ENCODE results near the gene LGI2. TPM values are rescaled to one million over a fixed set of nuclear protein-coding genes. Genes with fewer than 3 reads are reported as not detected.

The LGI2 gene
- total RNA-seq, 1 experiment from 2014 or later: 12.2 TPM

- no peak for TF ChIP-seq E2F4 (CRISPR knock-in tag; IDR thresholded peaks at IDR 0.05; ENCODE audit: borderline replicate concordance, low read depth)
- TF ChIP-seq ZNF317 (CRISPR knock-in tag; IDR thresholded peaks at IDR 0.05; ENCODE audit: borderline replicate concordance, low read depth): no peak
- no peak for TF ChIP-seq ZMAT4 (CRISPR knock-in tag; IDR thresholded peaks at IDR 0.05)
- no peak for TF ChIP-seq EMX1 (CRISPR knock-in tag; IDR thresholded peaks at IDR 0.05)
Measured at GRCh38 chr4:25059791-25060190, 29.0 kb upstream of the LGI2 start (continued).

GRCh38 chr4:25058796-25059195 lies 28.1 kb upstream of the LGI2 start:
- TF ChIP-seq ZNF532 (CRISPR knock-in tag; IDR thresholded peaks at IDR 0.05; ENCODE audit: borderline replicate concordance) (no peak), ZNF423 (CRISPR knock-in tag; IDR thresholded peaks at IDR 0.05) (no peak), GTF2I (CRISPR knock-in tag; conservative IDR thresholded peaks at IDR 0.05) (no peak), ELF4 (CRISPR knock-in tag; IDR thresholded peaks at IDR 0.05; ENCODE audit: low read depth) (no peak), ZNF671 (CRISPR knock-in tag; IDR thresholded peaks at IDR 0.05) (no peak), ZNF138 (CRISPR knock-in tag; conservative IDR thresholded peaks at IDR 0.05) (no peak), GABPB1 (CRISPR knock-in tag; IDR thresholded peaks at IDR 0.05) (no peak), ZNF232 (CRISPR knock-in tag; IDR thresholded peaks at IDR 0.05) (no peak)
- Mint-ChIP-seq H3K9me3 (peaks cover 13% of the 10 kb centered on the region), H3K4me3 (no peak overlapping the region), H3K36me3 (peaks cover 10% of the 10 kb centered on the region), H3K4me1 (peaks cover 9% of the 10 kb centered on the region), H3K27ac (no peak overlapping the region), H3K27me3 (ENCODE audit: low read depth) (peaks cover 7% of the 10 kb centered on the region)
- ATAC-seq (no peak), DNase-seq (ENCODE audit: low spot score) (no peak)
- CTCF ChIA-PET: interaction anchor here (1.4 kb wide), 1 partner anchor 13 kb away, joined by 8 read pairs; no protein-coding TSS in a partner anchor
- POLR2A ChIA-PET: no interaction called here

GRCh38 chr4:25057299-25057698 lies 26.6 kb upstream of the LGI2 start:
- no peak overlapping the region for H3K4me3 Mint-ChIP-seq
- no peak for ATAC-seq
- POLR2A ChIA-PET: no interaction called here
- CTCF ChIA-PET: interaction anchor here (1.4 kb wide), 1 partner anchor 12 kb away, joined by 3 read pairs; no protein-coding TSS in a partner anchor
- no peaks in the 10 kb centered on the region for H3K4me1 Mint-ChIP-seq
- no peak for DNase-seq (ENCODE audit: low spot score)
- peaks cover 3% of the 10 kb centered on the region for H3K27me3 Mint-ChIP-seq (ENCODE audit: low read depth)
- peaks cover 18% of the 10 kb centered on the region for H3K9me3 Mint-ChIP-seq
- H3K27ac Mint-ChIP-seq: no peak overlapping the region
- peaks cover 10% of the 10 kb centered on the region for H3K36me3 Mint-ChIP-seq
- TF ChIP-seq FOXK1 (CRISPR knock-in tag; IDR thresholded peaks at IDR 0.05) (no peak), ATF6 (CRISPR knock-in tag; IDR thresholded peaks at IDR 0.05) (no peak), RELA (CRISPR knock-in tag; IDR thresholded peaks at IDR 0.05; ENCODE audit: borderline replicate concordance) (no peak), MXD4 (CRISPR knock-in tag; IDR thresholded peaks at IDR 0.05; ENCODE audit: borderline replicate concordance) (no peak), ZNF317 (CRISPR knock-in tag; IDR thresholded peaks at IDR 0.05; ENCODE audit: borderline replicate concordance, low read depth) (no peak), NR1H2 (CRISPR knock-in tag; IDR thresholded peaks at IDR 0.05) (no peak), ZNF425 (CRISPR knock-in tag; conservative IDR thresholded peaks at IDR 0.05) (no peak), GRHL2 (CRISPR knock-in tag; IDR thresholded peaks at IDR 0.05; ENCODE audit: insufficient replicate concordance, severe bottlenecking) (no peak), ZNF138 (CRISPR knock-in tag; conservative IDR thresholded peaks at IDR 0.05) (no peak), SMAD4 (CRISPR knock-in tag; IDR thresholded peaks at IDR 0.05) (no peak), OVOL2 (CRISPR knock-in tag; IDR thresholded peaks at IDR 0.05; ENCODE audit: borderline replicate concordance) (no peak), ZNF219 (CRISPR knock-in tag; IDR thresholded peaks at IDR 0.05; ENCODE audit: borderline replicate concordance) (no peak), ESRRA (CRISPR knock-in tag; IDR thresholded peaks at IDR 0.05; ENCODE audit: borderline replicate concordance) (no peak)
